T1000 (cell line): ENCODE data around the gene P2RY6.
"Not testable (repeated sequence)": the region's sequence is repeated elsewhere in the genome, so short reads cannot be mapped to it uniquely, and the experiment has no call there.

ENCODE experiments used
- DNase-seq: peaks from one replicate; lab custom pipeline; 2025; ENCODE audit warnings: mixed read lengths; lab: John Stamatoyannopoulos, UW

Gene P2RY6

GRCh38 chr11:73271936-73272679 is at the start of gene P2RY6:
Gene P2RY6 (plus strand): TSS chr11:73272338. CDS start chr11:73296519, 24,181 bp downstream.
- peak; percentile 54 for DNase-seq

DNA sequence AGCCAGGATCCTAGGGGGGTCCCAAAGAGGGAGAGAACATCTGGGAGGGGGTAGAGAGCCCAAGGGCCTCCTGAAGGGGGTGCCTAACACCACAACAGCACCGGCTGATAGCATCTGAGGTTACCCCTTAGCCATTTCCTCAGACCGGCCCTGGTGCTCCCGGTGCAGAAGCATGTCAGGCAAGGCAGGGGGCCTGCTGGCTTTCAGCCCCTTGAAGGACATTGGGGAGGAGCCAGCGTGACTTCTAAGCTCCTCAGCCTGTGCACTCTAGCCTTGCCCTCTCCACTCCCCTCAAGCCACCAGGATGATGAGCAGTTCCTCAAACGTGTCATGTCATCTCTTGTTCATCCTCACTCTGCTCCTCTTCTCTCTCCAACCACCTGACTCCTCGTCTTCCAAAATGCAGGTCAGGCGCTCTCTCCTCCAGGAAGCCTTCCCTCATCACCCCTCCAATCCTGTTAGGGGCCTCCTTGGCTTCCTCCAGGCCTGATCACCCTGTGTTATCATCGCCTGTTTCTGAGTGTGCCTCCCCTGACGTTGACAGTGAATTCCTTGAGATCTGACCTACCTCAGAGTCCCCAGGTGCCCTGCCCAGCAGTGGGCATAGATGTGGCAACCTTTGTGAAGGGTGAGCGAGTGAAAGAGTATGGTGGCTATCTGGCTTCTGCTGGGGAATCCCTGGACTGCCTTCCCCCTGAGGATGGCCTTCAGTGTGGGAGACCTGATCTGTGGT is 48.0 kb upstream of the P2RY6 start:
- DNase-seq: no peak

GRCh38 chr11:73225001-73225686 is 47.0 kb upstream of the P2RY6 start:
- DNase-seq: no peak

GRCh38 chr11:73225851-73226250 is 46.3 kb upstream of the P2RY6 start:
- no peak for DNase-seq

DNA sequence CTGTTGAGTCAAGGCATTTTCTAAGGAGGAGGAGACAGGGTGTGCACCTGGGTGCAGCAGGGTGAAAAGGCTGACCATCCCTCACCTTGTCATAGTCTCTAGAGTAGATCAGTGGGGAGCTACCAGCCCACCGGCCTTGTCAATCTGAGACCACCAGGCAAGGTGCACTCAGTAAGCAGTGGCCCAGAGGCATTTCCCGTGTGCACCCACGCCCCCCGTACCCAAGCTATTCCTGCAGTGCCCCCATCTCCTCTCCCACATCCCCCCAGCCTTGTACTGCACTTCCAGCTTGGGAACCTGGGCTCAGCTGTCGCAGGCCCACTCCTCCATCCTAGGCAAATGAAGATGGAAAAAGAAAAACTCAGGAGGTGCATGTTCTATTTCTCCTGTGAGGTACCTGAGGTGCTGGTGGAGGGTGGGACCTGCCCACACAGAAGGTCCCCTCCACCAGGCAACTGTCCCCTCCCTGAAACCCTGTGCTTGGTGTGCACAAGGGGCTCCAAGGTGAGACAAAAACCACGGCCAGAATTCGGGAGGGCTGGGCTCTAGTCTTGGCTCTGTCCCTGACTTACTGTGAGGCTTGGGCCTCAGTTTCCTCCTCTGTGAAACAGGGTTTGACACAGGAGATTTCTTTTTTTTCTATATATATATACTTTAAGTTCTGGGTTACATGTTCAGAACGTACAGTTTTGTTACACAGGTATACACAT is 45.7 kb upstream of the P2RY6 start:
- DNase-seq: no peak

DNA sequence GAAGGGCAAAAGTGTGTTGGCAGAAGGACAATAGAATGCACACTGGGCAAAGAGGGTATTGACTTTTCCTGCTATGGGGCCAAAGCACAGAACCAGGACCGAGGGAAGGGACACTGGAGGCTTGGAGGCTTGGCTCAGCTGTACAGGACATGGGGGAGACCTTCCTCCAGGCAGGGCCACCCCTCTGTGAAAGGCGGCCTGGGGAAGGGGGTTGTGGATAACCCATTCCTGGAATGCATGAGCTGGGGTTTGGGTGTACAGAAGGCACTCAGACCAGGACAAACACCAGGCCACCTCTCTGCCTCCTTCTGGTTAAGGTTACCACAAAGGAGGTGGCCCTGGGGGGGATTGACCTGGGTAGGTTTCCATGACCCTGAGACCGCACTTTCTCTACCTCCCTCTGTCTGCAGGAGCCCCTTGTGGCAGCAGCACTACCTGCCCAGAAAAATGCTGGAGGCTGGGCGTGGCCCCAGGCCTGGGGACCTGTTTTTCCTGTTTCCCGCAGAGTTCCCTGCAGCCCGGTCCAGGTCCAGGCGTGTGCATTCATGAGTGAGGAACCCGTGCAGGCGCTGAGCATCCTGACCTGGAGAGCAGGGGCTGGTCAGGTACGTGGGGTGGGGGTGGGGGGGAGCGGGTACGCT is 44.4 kb upstream of the P2RY6 start:
- DNase-seq: no peak

GRCh38 chr11:73228268-73229134 is 43.6 kb upstream of the P2RY6 start:
- DNase-seq: no peak

GRCh38 chr11:73229321-73229895 is 42.7 kb upstream of the P2RY6 start:
- DNase-seq: no peak

- no peak for DNase-seq
Observed at GRCh38 chr11:73229896-73230875, 42.0 kb upstream of the P2RY6 start.

DNA sequence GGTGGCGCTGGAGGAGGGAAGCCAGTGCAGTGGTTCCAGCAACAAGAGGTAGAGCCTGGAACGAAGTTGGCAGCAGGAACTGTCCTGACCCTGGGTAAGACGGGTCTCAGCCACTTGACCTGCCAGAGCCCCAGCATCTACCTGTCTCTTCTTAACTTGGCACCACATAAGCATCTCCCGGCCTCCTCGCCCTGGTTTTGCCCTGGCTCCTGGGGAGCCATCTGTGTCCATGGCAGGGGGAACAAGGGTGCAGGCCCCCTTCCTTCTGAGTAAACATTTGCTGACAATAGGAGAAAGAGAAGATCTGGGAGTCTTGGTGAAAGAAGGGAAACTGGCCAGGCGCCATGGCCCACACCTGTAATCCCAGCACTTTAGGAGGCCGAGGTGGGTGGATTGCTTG is 41.2 kb upstream of the P2RY6 start:
- no peak for DNase-seq

DNA sequence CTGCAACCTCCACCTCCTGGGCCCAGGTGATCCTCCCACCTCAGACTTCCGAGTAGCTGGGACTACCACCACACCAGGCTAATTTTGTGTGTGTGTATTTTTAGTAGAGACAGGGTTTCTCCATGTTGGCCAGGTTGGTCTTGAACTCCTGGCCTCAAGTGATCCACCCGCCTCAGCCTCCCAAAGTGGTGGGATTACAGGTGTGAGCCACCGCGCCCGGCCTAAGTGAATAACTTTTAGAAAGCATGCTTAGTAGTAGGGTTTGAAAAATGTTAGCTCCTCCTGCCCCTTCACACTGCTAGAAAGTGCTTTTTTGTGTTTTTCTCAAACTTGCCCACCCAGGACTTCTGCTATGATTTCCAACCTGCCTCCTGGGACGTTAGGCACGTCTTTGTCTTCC is 39.7 kb upstream of the P2RY6 start:
- DNase-seq: not testable (repeated sequence)

DNA sequence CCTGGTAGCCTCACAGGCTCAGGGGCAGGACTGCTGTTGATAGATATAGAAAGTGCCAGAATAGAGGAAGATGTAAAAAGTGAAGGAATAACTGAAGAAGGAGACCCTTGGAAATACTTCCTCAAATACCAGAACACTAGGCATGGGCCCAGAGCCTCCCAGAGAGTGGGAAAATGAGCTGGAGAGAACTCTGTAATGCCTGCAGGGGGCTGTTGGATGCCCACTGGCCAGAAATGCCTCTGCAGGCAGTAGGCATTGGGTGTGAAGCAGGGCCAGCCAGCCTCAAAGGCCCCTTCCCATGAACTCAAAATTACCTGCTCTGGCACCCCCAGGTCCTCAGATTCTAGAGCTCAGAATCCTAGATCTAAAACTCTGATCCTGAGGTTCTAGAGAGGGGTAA is 38.9 kb upstream of the P2RY6 start:
- DNase-seq: no peak

- no peak for DNase-seq
Observed at GRCh38 chr11:73233692-73234470, 38.3 kb upstream of the P2RY6 start.

DNA sequence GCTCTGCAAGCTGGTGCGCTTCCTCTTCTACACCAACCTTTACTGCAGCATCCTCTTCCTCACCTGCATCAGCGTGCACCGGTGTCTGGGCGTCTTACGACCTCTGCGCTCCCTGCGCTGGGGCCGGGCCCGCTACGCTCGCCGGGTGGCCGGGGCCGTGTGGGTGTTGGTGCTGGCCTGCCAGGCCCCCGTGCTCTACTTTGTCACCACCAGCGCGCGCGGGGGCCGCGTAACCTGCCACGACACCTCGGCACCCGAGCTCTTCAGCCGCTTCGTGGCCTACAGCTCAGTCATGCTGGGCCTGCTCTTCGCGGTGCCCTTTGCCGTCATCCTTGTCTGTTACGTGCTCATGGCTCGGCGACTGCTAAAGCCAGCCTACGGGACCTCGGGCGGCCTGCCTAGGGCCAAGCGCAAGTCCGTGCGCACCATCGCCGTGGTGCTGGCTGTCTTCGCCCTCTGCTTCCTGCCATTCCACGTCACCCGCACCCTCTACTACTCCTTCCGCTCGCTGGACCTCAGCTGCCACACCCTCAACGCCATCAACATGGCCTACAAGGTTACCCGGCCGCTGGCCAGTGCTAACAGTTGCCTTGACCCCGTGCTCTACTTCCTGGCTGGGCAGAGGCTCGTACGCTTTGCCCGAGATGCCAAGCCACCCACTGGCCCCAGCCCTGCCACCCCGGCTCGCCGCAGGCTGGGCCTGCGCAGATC is 37.5 kb upstream of the P2RY6 start:
- no peak for DNase-seq

GRCh38 chr11:73235236-73235786 is 36.8 kb upstream of the P2RY6 start:
- no peak for DNase-seq

DNA sequence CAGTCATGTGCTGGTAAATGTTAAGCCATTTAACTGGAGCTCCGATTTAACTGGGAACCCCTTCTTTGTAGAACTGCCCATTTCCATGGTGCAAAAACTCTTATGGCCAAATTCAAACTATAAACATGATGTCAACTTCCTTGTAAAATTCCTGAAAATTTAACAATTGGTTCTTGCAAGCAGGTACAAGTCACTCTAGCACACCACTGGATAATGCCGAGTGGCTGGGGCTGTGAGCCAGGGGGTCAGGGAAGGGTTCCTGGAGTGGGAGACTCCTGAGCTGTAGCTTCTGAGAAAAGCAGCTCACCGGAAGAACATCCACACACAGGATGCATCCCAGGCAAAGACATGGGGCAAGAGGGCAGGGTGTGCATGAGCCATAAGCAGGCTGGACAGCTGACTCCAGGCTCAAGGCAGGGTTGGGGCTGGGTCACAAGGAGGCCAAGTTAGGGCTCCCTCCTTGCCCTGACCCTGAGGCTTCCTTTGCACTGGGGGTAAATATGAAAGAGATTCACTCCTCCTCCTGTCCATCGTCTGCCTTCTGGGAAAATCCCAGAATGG is 35.9 kb upstream of the P2RY6 start:
- no peak for DNase-seq

DNA sequence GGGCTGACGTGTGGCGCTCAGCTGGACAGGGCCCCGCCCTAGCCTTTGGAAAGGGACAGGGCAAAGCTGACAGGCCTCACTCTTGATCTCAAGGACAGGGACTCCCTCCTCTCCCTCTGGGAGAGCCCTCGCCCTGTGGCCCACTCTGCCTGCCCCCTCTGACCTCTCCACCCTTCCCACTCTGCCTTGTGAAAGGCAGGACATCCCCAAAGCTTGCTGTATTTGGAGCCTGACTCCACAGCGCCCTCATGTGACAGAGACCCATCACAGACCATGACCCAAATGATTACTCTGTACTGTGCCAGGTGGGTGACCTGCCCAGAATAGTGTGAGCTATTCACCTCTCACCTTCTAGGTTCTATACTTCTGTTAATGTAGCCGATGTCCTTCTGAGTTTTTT is 35.3 kb upstream of the P2RY6 start:
- DNase-seq: no peak
